Parathyroid adenoma (tissue), 2 donors: ENCODE results near the gene ZER1.
A peak's percentile ranks its signal among the peaks of the same experiment; 100 is the strongest.

Experiments
- H2AFZ ChIP-seq: fragments of 300-600 bp; sonication (generic); one replicate; pipeline ENCODE4 v1.7.0; 2017; ENCODE audit warnings: antibody characterized with exemption, mild to moderate bottlenecking
- H3K27ac ChIP-seq: fragments of 300-600 bp; sonication (generic); one replicate; pipeline ENCODE4 v1.7.0; 2017
- H3K27me3 ChIP-seq: fragments of 300-600 bp; sonication (generic); one replicate; pipeline ENCODE4 v1.7.0; 2017; ENCODE audit warnings: low read length; ENCODE audit not compliant: control insufficient read depth, insufficient read depth
- H3K36me3 ChIP-seq: fragments of 300-600 bp; sonication (generic); one replicate; pipeline ENCODE4 v1.7.0; 2017; ENCODE audit warnings: low read length; ENCODE audit not compliant: control insufficient read depth, insufficient read depth
- H3K4me1 ChIP-seq: fragments of 300-600 bp; sonication (generic); one replicate; pipeline ENCODE4 v1.7.0; 2017; ENCODE audit warnings: control low read depth
- H3K4me2 ChIP-seq: fragments of 300-600 bp; sonication (generic); one replicate; pipeline ENCODE4 v1.7.0; 2017; ENCODE audit warnings: low read length
- H3K4me3 ChIP-seq: fragments of 300-600 bp; sonication (generic); one replicate; pipeline ENCODE4 v1.7.0; 2017; ENCODE audit warnings: low read depth, low read length
- H3K79me2 ChIP-seq: fragments of 300-600 bp; sonication (generic); one replicate; pipeline ENCODE4 v1.7.0; 2017; ENCODE audit warnings: control low read depth
- H3K9ac ChIP-seq: fragments of 300-600 bp; sonication (generic); one replicate; pipeline ENCODE4 v1.7.0; 2017; ENCODE audit warnings: mild to moderate bottlenecking
- H3K9me3 ChIP-seq: fragments of 300-600 bp; sonication (generic); one replicate; pipeline ENCODE4 v1.7.0; 2017; ENCODE audit warnings: low read length; ENCODE audit not compliant: control insufficient read depth
- TF ChIP-seq, protein P1 (sequence below): fragments of 300-600 bp; sonication (generic); IDR thresholded peaks from one replicate; pipeline ENCODE4 v1.7.0; 2017; ENCODE audit warnings: antibody characterized with exemption, mild to moderate bottlenecking
- donor health status: primary hyperparathyroidism.

Gene ZER1

DNA sequence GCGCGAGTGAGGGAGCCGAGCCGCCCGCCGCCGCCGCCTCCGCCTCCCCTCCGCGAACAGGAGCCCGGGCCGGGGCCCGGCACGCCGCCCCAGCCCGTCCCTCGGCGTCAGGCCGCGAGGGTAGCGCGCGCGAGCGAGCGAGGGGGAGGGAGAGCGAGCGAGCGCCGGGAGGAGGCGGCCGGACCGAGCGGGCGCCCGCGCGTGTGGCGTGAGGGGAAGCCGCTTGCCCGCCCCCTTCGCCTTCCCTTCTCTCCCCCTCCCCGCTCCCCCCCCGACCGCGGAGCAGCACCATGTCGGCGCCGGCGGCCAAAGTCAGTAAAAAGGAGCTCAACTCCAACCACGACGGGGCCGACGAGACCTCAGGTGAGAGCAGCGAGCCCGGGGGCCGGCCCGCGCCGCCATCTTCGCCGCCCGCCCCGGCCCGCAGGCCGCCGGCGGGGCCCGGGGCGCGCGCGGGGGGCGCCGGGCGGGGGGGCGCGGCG lies 82.4 kb downstream of the ZER1 start:
- H3K4me2 ChIP-seq, result no peak overlapping the region
- no peaks in the 10 kb centered on the region for H3K27me3 ChIP-seq
- H3K4me3 ChIP-seq, result peak overlapping the region; percentile 49
- H3K79me2 ChIP-seq, result peaks cover 5% of the 10 kb centered on the region
- H3K36me3 ChIP-seq, result no peaks in the 10 kb centered on the region
- H3K9me3 ChIP-seq, result no peaks in the 10 kb centered on the region
- no peak overlapping the region for H2AFZ ChIP-seq
- H3K9ac ChIP-seq, result no peak overlapping the region
- TF ChIP-seq, protein P1, sequence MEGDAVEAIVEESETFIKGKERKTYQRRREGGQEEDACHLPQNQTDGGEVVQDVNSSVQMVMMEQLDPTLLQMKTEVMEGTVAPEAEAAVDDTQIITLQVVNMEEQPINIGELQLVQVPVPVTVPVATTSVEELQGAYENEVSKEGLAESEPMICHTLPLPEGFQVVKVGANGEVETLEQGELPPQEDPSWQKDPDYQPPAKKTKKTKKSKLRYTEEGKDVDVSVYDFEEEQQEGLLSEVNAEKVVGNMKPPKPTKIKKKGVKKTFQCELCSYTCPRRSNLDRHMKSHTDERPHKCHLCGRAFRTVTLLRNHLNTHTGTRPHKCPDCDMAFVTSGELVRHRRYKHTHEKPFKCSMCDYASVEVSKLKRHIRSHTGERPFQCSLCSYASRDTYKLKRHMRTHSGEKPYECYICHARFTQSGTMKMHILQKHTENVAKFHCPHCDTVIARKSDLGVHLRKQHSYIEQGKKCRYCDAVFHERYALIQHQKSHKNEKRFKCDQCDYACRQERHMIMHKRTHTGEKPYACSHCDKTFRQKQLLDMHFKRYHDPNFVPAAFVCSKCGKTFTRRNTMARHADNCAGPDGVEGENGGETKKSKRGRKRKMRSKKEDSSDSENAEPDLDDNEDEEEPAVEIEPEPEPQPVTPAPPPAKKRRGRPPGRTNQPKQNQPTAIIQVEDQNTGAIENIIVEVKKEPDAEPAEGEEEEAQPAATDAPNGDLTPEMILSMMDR, result no peak
- no peaks in the 10 kb centered on the region for H3K4me1 ChIP-seq
- H3K27ac ChIP-seq, result no peak overlapping the region

DNA sequence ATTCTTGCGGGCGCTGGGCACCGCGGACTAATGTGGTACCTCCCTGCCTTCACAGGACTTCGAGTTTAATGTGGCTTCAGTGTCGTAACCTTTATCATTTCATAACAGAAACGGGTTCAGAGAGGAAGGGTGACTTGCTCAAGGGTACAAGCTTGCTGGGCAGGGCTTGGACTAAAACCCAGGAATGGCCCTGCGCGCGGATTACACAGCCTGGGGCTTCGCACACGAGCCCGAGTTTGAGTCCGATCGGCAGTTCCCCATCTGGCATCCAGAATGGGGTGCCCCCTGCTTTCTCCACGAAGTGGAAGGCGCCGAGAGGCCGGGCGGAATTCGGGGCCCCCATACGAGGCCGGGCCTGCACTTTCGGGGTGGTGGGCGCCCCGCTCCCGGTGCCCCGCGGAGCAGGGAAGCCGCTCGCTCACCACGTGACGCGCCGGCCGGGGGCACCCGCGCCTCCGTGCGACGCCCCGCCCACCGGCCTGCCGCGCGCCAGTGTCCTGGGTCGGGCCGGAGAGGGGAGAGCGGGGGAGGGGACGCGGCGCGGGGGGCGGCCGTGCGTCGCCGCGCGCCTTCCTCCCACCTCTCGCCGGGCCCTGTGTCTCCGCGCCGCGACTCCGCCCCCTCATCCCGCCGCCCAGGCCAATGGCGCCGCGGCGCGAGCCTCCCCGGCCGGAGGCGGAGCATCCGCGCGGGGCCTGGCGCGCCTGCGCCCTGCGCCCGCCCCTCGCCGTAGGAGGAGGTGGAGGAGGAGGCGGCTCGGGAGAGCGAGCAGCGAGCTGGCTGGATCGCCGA lies 83.0 kb downstream of the ZER1 start, which contains the start of gene SET:
TSS of gene SET (plus strand) at position 722 of the 792 bp plus-strand sequence. CDS start 361 bp downstream, outside the sequence.
- TF ChIP-seq, protein P1, result no peak
- Histone ChIP-seq H3K4me2 (peak within 1 kb of the TSS; percentile 89), H3K4me3 (peak within 1 kb of the TSS; percentile 70), H3K36me3 (no peaks in the 10 kb centered on the region), H3K27ac (peak within 1 kb of the TSS; percentile 70), H2AFZ (peak within 1 kb of the TSS; percentile 85), H3K9ac (no peak within 1 kb of the TSS), H3K9me3 (no peaks in the 10 kb centered on the region), H3K4me1 (no peaks in the 10 kb centered on the region), H3K79me2 (peaks cover 5% of the 10 kb centered on the region), H3K27me3 (no peaks in the 10 kb centered on the region)

DNA sequence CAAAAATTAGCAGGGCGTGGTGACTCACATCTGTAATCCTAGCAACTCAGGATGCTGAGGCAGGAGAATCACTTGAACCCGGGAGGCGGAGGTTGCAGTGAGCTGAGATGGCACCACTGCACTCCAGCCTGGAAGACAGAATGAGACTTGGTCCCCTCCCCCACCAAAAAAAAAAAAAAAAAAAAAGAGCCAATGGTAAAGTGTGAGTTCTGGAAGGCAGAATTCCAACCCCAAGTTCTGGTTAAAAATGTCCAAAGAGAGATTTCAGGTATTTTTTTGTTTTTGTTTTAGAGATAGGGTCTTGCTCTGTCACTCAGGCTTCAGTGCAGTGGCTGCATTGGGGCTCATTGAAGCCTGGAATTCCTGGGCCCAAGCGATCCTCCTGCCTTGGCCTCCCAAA lies 84.3 kb downstream of the ZER1 start:
- Histone ChIP-seq H3K9me3 (no peaks in the 10 kb centered on the region), H3K36me3 (no peaks in the 10 kb centered on the region), H2AFZ (no peak overlapping the region), H3K27ac (no peak overlapping the region), H3K9ac (no peak overlapping the region), H3K4me3 (no peak overlapping the region), H3K27me3 (no peaks in the 10 kb centered on the region), H3K4me1 (no peaks in the 10 kb centered on the region), H3K79me2 (peaks cover 5% of the 10 kb centered on the region), H3K4me2 (no peak overlapping the region)
- TF ChIP-seq, protein P1, result no peak

DNA sequence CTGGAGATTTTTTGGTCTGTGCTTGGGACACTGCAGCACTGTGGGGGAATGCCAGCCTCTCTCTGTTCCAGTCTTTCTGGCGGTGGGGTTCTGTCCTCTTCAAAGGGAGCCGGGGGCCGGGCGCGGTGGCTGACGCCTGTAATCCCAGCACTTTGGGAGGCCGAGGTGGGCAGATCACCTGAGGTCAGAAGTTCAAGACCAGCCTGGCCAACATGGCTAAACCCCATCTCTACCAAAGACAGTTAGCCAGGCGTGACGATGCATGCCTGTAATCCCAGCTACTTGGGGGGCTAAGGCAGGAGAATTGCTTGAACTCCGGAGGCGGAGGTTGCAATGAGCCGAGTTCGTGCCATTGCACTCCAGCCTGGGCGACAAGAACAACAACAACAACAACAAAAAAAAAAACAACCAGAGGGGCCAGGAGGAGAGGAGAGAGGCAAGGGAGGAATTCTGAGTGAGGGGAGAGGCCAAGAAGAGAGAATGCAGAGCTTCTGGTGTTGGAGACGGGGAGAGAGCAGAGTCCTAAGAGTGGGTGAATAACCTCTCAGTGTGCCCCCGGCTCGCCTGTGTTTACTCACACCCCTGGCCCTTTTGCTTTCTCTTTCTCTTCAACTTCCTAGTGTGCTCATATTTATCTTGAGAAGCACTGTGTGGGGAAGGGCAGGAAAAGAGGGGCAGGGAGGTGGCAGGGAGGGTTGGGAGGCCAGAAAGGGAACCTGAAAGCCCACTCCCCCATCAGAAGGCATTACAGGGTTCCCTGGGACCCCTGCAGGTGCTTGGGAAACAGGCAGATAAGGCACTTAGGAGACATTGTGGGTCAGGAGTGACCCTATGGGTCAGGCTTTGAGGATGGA lies 85.9 kb downstream of the ZER1 start:
- H3K27ac ChIP-seq, result no peak overlapping the region
- H3K4me3 ChIP-seq, result no peak overlapping the region
- no peak overlapping the region for H2AFZ ChIP-seq
- TF ChIP-seq, protein P1, result no peak
- H3K36me3 ChIP-seq, result no peaks in the 10 kb centered on the region
- H3K79me2 ChIP-seq, result peaks cover 5% of the 10 kb centered on the region
- H3K9me3 ChIP-seq, result no peaks in the 10 kb centered on the region
- no peaks in the 10 kb centered on the region for H3K4me1 ChIP-seq
- no peak overlapping the region for H3K4me2 ChIP-seq
- no peaks in the 10 kb centered on the region for H3K27me3 ChIP-seq
- H3K9ac ChIP-seq, result no peak overlapping the region
